IMR-90 (cell line): ENCODE data around the gene USP47. TPM values are rescaled to one million over a fixed set of nuclear protein-coding genes. Genes with fewer than 3 reads are reported as not detected.

ENCODE experiments used
- ATAC-seq: fragments of 200-7000 bp; cut with Tn5 transposase; 2 replicates; pipeline ENCODE4 v1.9.1; 2020; ENCODE audit warnings: low read depth, mild to moderate bottlenecking, moderate library complexity
- BruUV-seq: library from RNA; stranded (reverse); fragments of 400-500 nt; replicated peaks from 2 replicates; lab custom pipeline; 2021; lab: Mats Ljungman, UMichigan
- CTCF ChIA-PET: fragments of 300-600 bp; formaldehyde crosslinking; extraction: SDS; loops from one replicate; lab custom pipeline; 2021; ENCODE audit warnings: antibody characterized with exemption; lab: Yijun Ruan, JAX
- POLR2A ChIA-PET: fragments of 300-600 bp; sonication (Branson Sonifier 250); formaldehyde crosslinking; loops from one replicate; lab custom pipeline; 2022; ENCODE audit warnings: antibody characterized with exemption; ENCODE audit not compliant: unreplicated experiment; lab: Charles Lee
- DNase-seq: peaks from one replicate; pipeline ENCODE4 v3.0.0; 2013
- H2AFZ ChIP-seq: replicated peaks from 2 replicates; pipeline ENCODE3; 2013; ENCODE audit warnings: low read length, mild to moderate bottlenecking; ENCODE audit not compliant: poor library complexity
- H2AK5ac ChIP-seq: 2 replicates; pipeline ENCODE4 v1.6.1; 2013; ENCODE audit warnings: low read depth, low read length, inconsistent platforms
- H2AK9ac ChIP-seq: replicated peaks from 2 replicates; pipeline ENCODE3; 2013; ENCODE audit warnings: mild to moderate bottlenecking, low read depth, low read length, moderate library complexity; ENCODE audit not compliant: poor library complexity
- H2BK120ac ChIP-seq: 2 replicates; pipeline ENCODE4 v1.6.1; 2013; ENCODE audit warnings: low read depth, low read length, inconsistent platforms
- H2BK15ac ChIP-seq: 3 replicates; pipeline ENCODE4 v1.6.1; 2013; ENCODE audit warnings: low read depth, low read length, inconsistent platforms
- H2BK20ac ChIP-seq: 2 replicates; pipeline ENCODE4 v1.6.1; 2013; ENCODE audit warnings: low read depth, mild to moderate bottlenecking, inconsistent platforms, low read length, moderate library complexity
- H2BK5ac ChIP-seq: 2 replicates; pipeline ENCODE4 v1.6.1; 2013; ENCODE audit warnings: mild to moderate bottlenecking, low read depth, low read length, inconsistent platforms; ENCODE audit not compliant: poor library complexity, severe bottlenecking
- H3K14ac ChIP-seq: replicated peaks from 2 replicates; pipeline ENCODE4 v1.6.1; 2013; ENCODE audit warnings: low read depth, low read length, inconsistent platforms
- H3K18ac ChIP-seq: 2 replicates; pipeline ENCODE4 v1.6.1; 2013; ENCODE audit warnings: low read depth, low read length, control low read depth
- H3K23ac ChIP-seq: 2 replicates; pipeline ENCODE4 v1.6.1; 2013; ENCODE audit warnings: low read depth, low read length, inconsistent platforms
- H3K27ac ChIP-seq: 2 replicates; pipeline ENCODE4 v1.5.1; 2013; ENCODE audit warnings: mild to moderate bottlenecking, control low read depth, low read length; ENCODE audit not compliant: insufficient read depth
- H3K27me3 ChIP-seq: 2 replicates; pipeline ENCODE4 v1.6.1; 2013; ENCODE audit warnings: low read length; ENCODE audit not compliant: control insufficient read depth, insufficient read depth
- H3K36me3 ChIP-seq: 2 replicates; pipeline ENCODE4 v1.6.1; 2013; ENCODE audit warnings: low read length, mixed read lengths; ENCODE audit not compliant: control insufficient read depth, insufficient read depth
- H3K4ac ChIP-seq: 2 replicates; pipeline ENCODE4 v1.6.1; 2013; ENCODE audit warnings: low read depth, low read length, inconsistent platforms
- H3K4me1 ChIP-seq: 2 replicates; pipeline ENCODE4 v1.6.1; 2013; ENCODE audit warnings: low read length, mixed read lengths; ENCODE audit not compliant: control insufficient read depth, insufficient read depth
- H3K4me2 ChIP-seq: 2 replicates; pipeline ENCODE4 v1.6.1; 2013; ENCODE audit warnings: low read depth, mild to moderate bottlenecking, control low read depth, low read length, moderate library complexity
- H3K4me3 ChIP-seq: 2 replicates; pipeline ENCODE4 v1.5.1; 2013; ENCODE audit warnings: low read depth, mild to moderate bottlenecking, control low read depth, low read length, moderate library complexity; ENCODE audit not compliant: insufficient read depth
- H3K56ac ChIP-seq: 2 replicates; pipeline ENCODE4 v1.6.1; 2013; ENCODE audit warnings: low read length, inconsistent platforms; ENCODE audit not compliant: insufficient read depth; ENCODE audit errors: extremely low read depth
- H3K79me1 ChIP-seq, 2 experiments: 2 replicates each; pipeline ENCODE4 v1.6.1; 2013; ENCODE audit warnings: low read length in 2 of 2, inconsistent platforms in 1 of 2, low read depth in 1 of 2
- H3K9ac ChIP-seq: 2 replicates; pipeline ENCODE4 v1.6.1; 2013; ENCODE audit warnings: low read depth, low read length, control low read depth
- H3K9me1 ChIP-seq: 2 replicates; pipeline ENCODE4 v1.6.1; 2013; ENCODE audit warnings: low read length, inconsistent platforms; ENCODE audit not compliant: insufficient read depth
- H3K9me3 ChIP-seq: 2 replicates; pipeline ENCODE4 v1.6.1; 2013; ENCODE audit warnings: low read length; ENCODE audit not compliant: control insufficient read depth, insufficient read depth
- H4K20me1 ChIP-seq: 2 replicates; pipeline ENCODE4 v1.6.1; 2013; ENCODE audit warnings: low read length, inconsistent platforms; ENCODE audit not compliant: insufficient read depth
- H4K5ac ChIP-seq: 2 replicates; pipeline ENCODE4 v1.6.1; 2013; ENCODE audit warnings: mild to moderate bottlenecking, low read depth, low read length, control low read depth
- H4K8ac ChIP-seq, 2 experiments: 2 replicates each; pipeline ENCODE4 v1.6.1; 2013; ENCODE audit warnings: low read depth in 2 of 2, low read length in 2 of 2, control low read depth in 1 of 2, inconsistent platforms in 1 of 2
- H4K91ac ChIP-seq: 2 replicates; pipeline ENCODE4 v1.6.1; 2013; ENCODE audit warnings: low read depth, low read length, inconsistent platforms; ENCODE audit not compliant: insufficient read depth
- BHLHE40 ChIP-seq: fragments of 150-350 bp; IDR thresholded peaks from 2 replicates; pipeline ENCODE4 v1.6.1; 2016; ENCODE audit warnings: mild to moderate bottlenecking, low read depth, low read length
- CEBPB ChIP-seq: IDR thresholded peaks from 2 replicates; pipeline ENCODE4 v1.6.1; 2012; ENCODE audit warnings: low read depth, low read length, improper control_type of control experiment
- CHD1 ChIP-seq: IDR thresholded peaks from 2 replicates; pipeline ENCODE4 v1.6.1; 2012; ENCODE audit warnings: low read depth, low read length, improper control_type of control experiment
- FOS ChIP-seq: fragments of 150-350 bp; IDR thresholded peaks from 2 replicates; pipeline ENCODE4 v1.6.1; 2016; ENCODE audit warnings: low read depth, low read length
- MAFK ChIP-seq: IDR thresholded peaks from 2 replicates; pipeline ENCODE4 v1.6.1; 2012; ENCODE audit warnings: low read depth, low read length, improper control_type of control experiment
- MAZ ChIP-seq: IDR thresholded peaks from 2 replicates; pipeline ENCODE4 v1.6.1; 2012; ENCODE audit warnings: low read depth, mild to moderate bottlenecking, low read length, improper control_type of control experiment, moderate library complexity, borderline replicate concordance
- MXI1 ChIP-seq: IDR thresholded peaks from 2 replicates; pipeline ENCODE4 v1.6.1; 2012; ENCODE audit warnings: low read depth, mild to moderate bottlenecking, low read length, moderate library complexity, borderline replicate concordance
- NFE2L2 ChIP-seq: fragments of 150-350 bp; IDR thresholded peaks from 2 replicates; pipeline ENCODE4 v1.6.1; 2016; ENCODE audit warnings: low read depth, mild to moderate bottlenecking, low read length
- POLR2A ChIP-seq: IDR thresholded peaks from 2 replicates; pipeline ENCODE4 v1.6.1; 2012; ENCODE audit warnings: mild to moderate bottlenecking, low read depth, low read length
- RAD21 ChIP-seq: IDR thresholded peaks from 2 replicates; pipeline ENCODE4 v1.6.1; 2012; ENCODE audit warnings: low read length, improper control_type of control experiment
- RCOR1 ChIP-seq: IDR thresholded peaks from 2 replicates; pipeline ENCODE4 v1.6.1; 2012; ENCODE audit warnings: mild to moderate bottlenecking, low read length, improper control_type of control experiment; ENCODE audit not compliant: insufficient replicate concordance
- RFX5 ChIP-seq: IDR thresholded peaks from 2 replicates; pipeline ENCODE4 v1.8.0; 2012; ENCODE audit warnings: low read depth, mild to moderate bottlenecking, low read length, moderate library complexity
- SMC3 ChIP-seq: fragments of 150-350 bp; IDR thresholded peaks from 2 replicates; pipeline ENCODE4 v1.6.1; 2016; ENCODE audit warnings: low read depth, mild to moderate bottlenecking, antibody characterized with exemption, low read length, moderate library complexity
- WGBS, 2 experiments: methylation state at CpG; one replicate each; pipeline versions ENCODE4 v1.1.5 to v1.1.7; 2013; ENCODE audit warnings: missing lambda C conversion rate in 2 of 2; ENCODE audit not compliant: insufficient read length in 1 of 2; ENCODE audit errors: extremely low coverage in 2 of 2; 5-methylcytosine and 5-hydroxymethylcytosine counted together
- dilution Hi-C: fragments of 300-500 bp; cut with HindIII; formaldehyde crosslinking; loops from one replicate; pipeline ENCODE4 v1.14.3; 2018; ENCODE audit warnings: low sequenced_read_pairs; ENCODE audit not compliant: unreplicated experiment
- in situ Hi-C: fragments of 300-500 bp; cut with MboI; formaldehyde crosslinking; loops from 3 replicates; pipeline ENCODE4 v1.14.3; 2019; ENCODE audit warnings: low sequenced_read_pairs, inconsistent platforms, mixed read lengths
- intact Hi-C: fragments of 100-400 bp; cut with micrococcal nuclease; formaldehyde crosslinking; loops from 2 replicates; pipeline ENCODE4 v1.10.0; 2022
- polyA plus RNA-seq, 3 experiments: library from polyadenylated mRNA; depleted of rRNA; stranded (reverse); fragments of >200 nt; gene quantifications; 2 replicates each; pipeline ENCODE4 v1.2.3, GENCODE V29; 2012; ENCODE audit warnings: low replicate concordance in 1 of 3
- total RNA-seq: library from RNA; depleted of rRNA; stranded (reverse); fragments of >200 nt; gene quantifications from 2 replicates; pipeline ENCODE4 v1.2.3, GENCODE V29; 2012
- TF ChIP-seq, protein P1 (sequence below): fragments of 150-350 bp; IDR thresholded peaks from 2 replicates; pipeline ENCODE4 v1.6.1; 2016; ENCODE audit warnings: low read depth, mild to moderate bottlenecking, low read length, moderate library complexity, borderline replicate concordance
- TF ChIP-seq, protein P2 (sequence below): conservative IDR thresholded peaks from 2 replicates; pipeline ENCODE4 v1.5.1; 2012; ENCODE audit warnings: mild to moderate bottlenecking, low read depth, low read length, improper control_type of control experiment

The USP47 gene
- total and polyA plus RNA-seq, 2 of the 4 experiments (the other 2 are of a cell fraction) = 15.0 to 110 TPM

DNA sequence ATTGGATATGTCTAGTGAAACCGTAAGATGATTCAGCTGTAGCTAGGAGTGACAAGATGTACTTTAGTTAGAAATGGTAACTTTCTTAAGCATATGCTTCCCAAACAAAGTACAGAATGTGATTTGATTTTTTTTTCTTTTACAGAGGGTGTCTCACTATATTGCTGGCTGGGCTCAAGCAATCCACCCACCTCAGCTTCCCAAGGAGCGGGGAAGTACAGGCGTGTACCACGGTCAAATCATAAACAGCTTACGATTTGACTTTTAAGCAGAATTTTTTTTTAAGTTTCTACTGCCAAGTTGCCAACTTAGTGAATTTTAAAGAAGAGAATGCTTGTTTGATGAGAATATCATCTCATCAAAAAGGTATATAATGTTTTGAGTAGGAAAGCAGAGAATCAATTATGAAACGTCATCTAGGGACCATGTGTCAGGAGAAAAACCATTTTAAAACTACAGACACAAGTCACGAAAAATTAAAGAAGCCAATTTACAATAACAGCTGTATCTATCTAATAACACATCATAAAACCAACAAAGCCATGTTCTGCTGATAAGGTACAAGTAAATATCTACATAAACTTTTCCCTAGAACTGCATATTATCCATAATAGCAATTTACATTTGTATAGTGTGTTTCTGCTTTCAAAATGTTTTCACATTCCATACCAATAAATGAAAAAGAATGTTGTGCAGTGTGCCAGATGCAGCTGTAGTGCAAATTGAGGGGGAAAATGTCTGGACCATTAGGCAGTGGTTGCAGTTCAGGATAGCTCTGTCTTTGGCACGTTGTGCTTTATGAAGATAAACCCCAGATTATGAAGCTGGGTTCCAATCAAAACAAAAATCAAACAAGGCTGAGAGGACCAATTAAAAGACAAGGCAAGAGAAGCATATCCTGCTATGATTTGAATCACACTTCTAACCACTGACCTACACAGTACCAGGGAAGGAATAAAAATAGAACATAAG, 33.7 kb upstream of the USP47 start:
- no peaks in the 10 kb centered on the region for H3K27me3 ChIP-seq
- H2BK20ac ChIP-seq = peak overlapping the region; percentile 57; the same call in 1 of the 2 replicates
- H2AK5ac ChIP-seq = no peak overlapping the region
- no peak overlapping the region for H3K9ac ChIP-seq
- intact Hi-C loops = no loop called here
- no peaks in the 10 kb centered on the region for H3K36me3 ChIP-seq
- no peak overlapping the region for H3K4me3 ChIP-seq
- peak; percentile 51 for ATAC-seq
- no peak overlapping the region for H4K91ac ChIP-seq
- CTCF ChIA-PET = interaction anchor here (3.2 kb wide), 1 partner anchor 9 kb away, joined by 11 read pairs; no protein-coding TSS in a partner anchor
- no peak overlapping the region; the same call in 1 of the 2 replicates for H3K27ac ChIP-seq
- H2BK15ac ChIP-seq = peak overlapping the region; percentile 12; the same call in 2 of the 3 replicates
- H3K56ac ChIP-seq = no peak overlapping the region
- peak overlapping the region; percentile 41 for H2BK5ac ChIP-seq
- dilution Hi-C loops = no loop called here
- H2BK120ac ChIP-seq = peak overlapping the region; percentile 54
- H2AFZ ChIP-seq = no peak overlapping the region
- peaks cover 7% of the 10 kb centered on the region for H3K4me1 ChIP-seq
- BruUV-seq = no TSS peak
- no peaks in the 10 kb centered on the region; a peak in 1 of 4 replicates for H3K79me1 ChIP-seq
- H3K4ac ChIP-seq = peak overlapping the region; percentile 40; the same call in 1 of the 2 replicates
- no peaks in the 10 kb centered on the region for H4K20me1 ChIP-seq
- no peak overlapping the region; a peak in 1 of 4 replicates for H4K8ac ChIP-seq
- H3K14ac ChIP-seq = peak overlapping the region; percentile 24
- H4K5ac ChIP-seq = 0 out of 2 replicates have a peak overlapping the region, but pooled peaks have one; percentile 55
- in situ Hi-C loops = no loop called here
- POLR2A ChIA-PET = no interaction called here
- H3K9me3 ChIP-seq = no peaks in the 10 kb centered on the region
- no peak overlapping the region for H3K4me2 ChIP-seq
- H3K23ac ChIP-seq = peak overlapping the region; percentile 1; the same call in 1 of the 2 replicates
- WGBS, 2 experiments = no CpG with 5 or more reads among the region's 8 CpGs
- no peak for DNase-seq
- H2AK9ac ChIP-seq = no peak overlapping the region
- H3K18ac ChIP-seq = peak overlapping the region; percentile 43; the same call in 1 of the 2 replicates
- peaks cover 8% of the 10 kb centered on the region; the same call in 1 of the 2 replicates for H3K9me1 ChIP-seq
- no peak for TF ChIP-seq MAZ
- no peak for TF ChIP-seq FOS
- TF ChIP-seq, protein P1, sequence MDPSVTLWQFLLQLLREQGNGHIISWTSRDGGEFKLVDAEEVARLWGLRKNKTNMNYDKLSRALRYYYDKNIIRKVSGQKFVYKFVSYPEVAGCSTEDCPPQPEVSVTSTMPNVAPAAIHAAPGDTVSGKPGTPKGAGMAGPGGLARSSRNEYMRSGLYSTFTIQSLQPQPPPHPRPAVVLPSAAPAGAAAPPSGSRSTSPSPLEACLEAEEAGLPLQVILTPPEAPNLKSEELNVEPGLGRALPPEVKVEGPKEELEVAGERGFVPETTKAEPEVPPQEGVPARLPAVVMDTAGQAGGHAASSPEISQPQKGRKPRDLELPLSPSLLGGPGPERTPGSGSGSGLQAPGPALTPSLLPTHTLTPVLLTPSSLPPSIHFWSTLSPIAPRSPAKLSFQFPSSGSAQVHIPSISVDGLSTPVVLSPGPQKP = no peak
- TF ChIP-seq SMC3 = no peak
- TF ChIP-seq POLR2A = no peak
- TF ChIP-seq RFX5 = no peak
- no peak for TF ChIP-seq MAFK
- no peak for TF ChIP-seq RAD21
- TF ChIP-seq, protein P2, sequence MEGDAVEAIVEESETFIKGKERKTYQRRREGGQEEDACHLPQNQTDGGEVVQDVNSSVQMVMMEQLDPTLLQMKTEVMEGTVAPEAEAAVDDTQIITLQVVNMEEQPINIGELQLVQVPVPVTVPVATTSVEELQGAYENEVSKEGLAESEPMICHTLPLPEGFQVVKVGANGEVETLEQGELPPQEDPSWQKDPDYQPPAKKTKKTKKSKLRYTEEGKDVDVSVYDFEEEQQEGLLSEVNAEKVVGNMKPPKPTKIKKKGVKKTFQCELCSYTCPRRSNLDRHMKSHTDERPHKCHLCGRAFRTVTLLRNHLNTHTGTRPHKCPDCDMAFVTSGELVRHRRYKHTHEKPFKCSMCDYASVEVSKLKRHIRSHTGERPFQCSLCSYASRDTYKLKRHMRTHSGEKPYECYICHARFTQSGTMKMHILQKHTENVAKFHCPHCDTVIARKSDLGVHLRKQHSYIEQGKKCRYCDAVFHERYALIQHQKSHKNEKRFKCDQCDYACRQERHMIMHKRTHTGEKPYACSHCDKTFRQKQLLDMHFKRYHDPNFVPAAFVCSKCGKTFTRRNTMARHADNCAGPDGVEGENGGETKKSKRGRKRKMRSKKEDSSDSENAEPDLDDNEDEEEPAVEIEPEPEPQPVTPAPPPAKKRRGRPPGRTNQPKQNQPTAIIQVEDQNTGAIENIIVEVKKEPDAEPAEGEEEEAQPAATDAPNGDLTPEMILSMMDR = no peak
- no peak for TF ChIP-seq BHLHE40
- TF ChIP-seq RCOR1 = no peak
- no peak for TF ChIP-seq CEBPB
- TF ChIP-seq CHD1 = no peak
- TF ChIP-seq MXI1 = no peak
- TF ChIP-seq NFE2L2 = no peak
